Erythroblast (primary cell): ENCODE data around the gene WNT11.

ENCODE experiments used
- GATA1 ChIP-seq: IDR thresholded peaks from 2 replicates; pipeline ENCODE4 v1.6.1; 2011; ENCODE audit warnings: low read depth, mild to moderate bottlenecking, control low read depth, low read length, moderate library complexity
- POLR2A ChIP-seq: IDR thresholded peaks from 2 replicates; pipeline ENCODE4 v1.6.1; 2011; ENCODE audit warnings: mild to moderate bottlenecking, low read length

- TF ChIP-seq POLR2A (no peak), GATA1 (no peak)
Observed at GRCh38 chr11:76166314-76166713, 40.0 kb downstream of the WNT11 start.
